OCI-LY3 (cell line): ENCODE data around the gene RIPPLY1.

Source experiments
- EZH2phosphoT487 ChIP-seq: fragments of 200-600 bp; shearing (Covaris generic); IDR thresholded peaks from 2 replicates; pipeline ENCODE4 v1.6.1; 2018; ENCODE audit warnings: antibody characterized with exemption, mixed run types, low read depth
- TF ChIP-seq, protein P1 (sequence below): fragments of 200-600, 300-600 bp; sonication (generic); IDR thresholded peaks from 2 replicates; pipeline ENCODE4 v1.5.1; 2014; ENCODE audit warnings: antibody characterized with exemption, low read length, low read depth

DNA sequence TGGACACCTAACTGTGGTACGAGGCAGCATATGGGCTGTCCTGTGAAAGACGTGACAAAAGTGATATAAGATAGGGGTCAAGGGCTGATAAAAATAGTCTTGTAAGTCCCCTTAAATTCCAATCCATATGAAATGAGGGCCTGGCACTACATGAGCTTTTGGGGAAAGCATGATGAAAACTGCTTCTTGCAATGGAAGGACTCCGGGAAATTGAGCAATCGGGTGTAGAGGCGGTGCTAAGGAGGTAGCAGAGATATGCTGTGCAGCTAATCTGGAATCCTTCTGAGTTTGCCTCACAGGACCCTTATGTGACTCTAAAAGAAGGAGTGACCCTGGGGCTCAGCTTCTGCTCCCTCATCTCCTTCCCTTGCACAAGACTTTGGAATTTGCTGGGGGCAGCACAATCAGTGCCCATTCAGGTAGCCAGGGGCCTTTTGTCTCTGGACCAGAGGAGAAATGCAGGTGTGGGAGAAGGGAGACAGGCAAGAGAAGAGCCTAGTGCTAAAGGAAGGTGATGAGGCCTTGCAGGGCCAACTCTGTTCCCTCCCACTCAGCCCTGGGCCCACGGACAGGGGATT, 29.9 kb upstream of the RIPPLY1 start:
- TF ChIP-seq, protein P1, sequence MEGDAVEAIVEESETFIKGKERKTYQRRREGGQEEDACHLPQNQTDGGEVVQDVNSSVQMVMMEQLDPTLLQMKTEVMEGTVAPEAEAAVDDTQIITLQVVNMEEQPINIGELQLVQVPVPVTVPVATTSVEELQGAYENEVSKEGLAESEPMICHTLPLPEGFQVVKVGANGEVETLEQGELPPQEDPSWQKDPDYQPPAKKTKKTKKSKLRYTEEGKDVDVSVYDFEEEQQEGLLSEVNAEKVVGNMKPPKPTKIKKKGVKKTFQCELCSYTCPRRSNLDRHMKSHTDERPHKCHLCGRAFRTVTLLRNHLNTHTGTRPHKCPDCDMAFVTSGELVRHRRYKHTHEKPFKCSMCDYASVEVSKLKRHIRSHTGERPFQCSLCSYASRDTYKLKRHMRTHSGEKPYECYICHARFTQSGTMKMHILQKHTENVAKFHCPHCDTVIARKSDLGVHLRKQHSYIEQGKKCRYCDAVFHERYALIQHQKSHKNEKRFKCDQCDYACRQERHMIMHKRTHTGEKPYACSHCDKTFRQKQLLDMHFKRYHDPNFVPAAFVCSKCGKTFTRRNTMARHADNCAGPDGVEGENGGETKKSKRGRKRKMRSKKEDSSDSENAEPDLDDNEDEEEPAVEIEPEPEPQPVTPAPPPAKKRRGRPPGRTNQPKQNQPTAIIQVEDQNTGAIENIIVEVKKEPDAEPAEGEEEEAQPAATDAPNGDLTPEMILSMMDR, result no peak
- no peak for TF ChIP-seq EZH2phosphoT487
